Smooth muscle cell of the brain vasculature (primary cell): Measurements from ENCODE around the gene CDK2AP2.
"Not testable (repeated sequence)": the region's sequence is repeated elsewhere in the genome, so short reads cannot be mapped to it uniquely, and the experiment has no call there.

Experiments used
- DNase-seq: peaks from one replicate; pipeline ENCODE4 v3.0.0-alpha.2; 2012; ENCODE audit warnings: low read depth, low spot score

Gene CDK2AP2

GRCh38 chr11:67466367-67466766 is 41.6 kb downstream of the CDK2AP2 start:
- no peak for DNase-seq

DNA sequence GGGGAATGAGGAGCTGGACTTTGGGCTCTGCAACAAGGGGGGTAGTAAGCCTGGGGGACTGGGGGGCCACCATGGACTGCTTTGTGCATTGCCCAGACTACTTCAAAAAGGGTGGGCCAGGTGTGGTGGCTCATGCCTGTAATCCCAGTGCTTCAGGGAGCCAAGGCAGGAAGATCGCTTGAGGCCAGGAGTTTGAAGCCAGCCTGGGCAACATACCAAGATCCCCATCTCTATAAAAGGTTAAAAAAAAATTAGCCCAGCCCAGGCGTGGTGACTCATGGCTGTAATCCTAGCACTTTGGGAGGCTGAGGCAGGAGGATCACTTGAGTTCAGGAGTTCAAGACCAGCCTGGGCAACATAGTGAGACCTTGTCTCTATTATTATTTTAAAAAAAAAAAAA is 42.4 kb downstream of the CDK2AP2 start:
- not testable (repeated sequence) for DNase-seq

GRCh38 chr11:67465189-67465510 is 42.8 kb downstream of the CDK2AP2 start:
- no peak for DNase-seq

DNA sequence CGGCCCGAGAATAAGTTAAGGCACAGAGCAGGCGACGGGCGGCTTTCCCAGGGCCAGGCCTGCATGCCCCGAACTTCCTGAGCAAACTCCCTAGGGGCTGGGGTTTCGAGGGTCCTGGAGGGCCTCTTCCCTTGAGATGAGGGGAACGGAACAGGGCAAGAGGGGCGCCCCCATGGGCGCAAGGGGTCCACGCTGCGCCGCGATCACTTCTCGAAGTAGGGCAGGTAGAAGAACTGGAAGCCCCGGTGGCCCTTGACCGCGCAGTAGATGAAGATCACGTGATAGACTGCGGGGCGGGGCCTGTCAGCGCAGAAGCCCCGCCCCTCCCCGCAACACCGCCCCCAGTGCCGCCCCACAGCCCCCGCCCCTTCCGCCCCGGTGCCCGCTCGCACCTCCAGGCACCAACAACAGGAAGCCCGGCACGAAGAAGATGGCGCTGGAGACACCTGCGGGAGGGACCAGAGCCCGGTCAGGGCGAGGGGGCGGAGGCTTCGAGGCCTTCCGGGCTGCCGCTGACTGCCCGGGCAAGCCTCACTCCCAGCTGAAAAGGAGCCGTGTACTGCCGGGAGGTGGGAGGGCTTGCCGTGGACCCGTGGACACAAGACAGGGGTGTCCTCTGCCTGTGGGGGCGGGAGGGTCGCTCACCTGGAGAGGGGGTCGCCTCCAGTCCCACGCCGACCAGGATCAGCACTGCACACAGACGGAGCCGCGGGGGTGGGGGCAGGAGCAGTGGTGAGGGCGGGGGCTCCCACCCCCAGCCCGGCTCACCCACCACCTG is 43.4 kb downstream of the CDK2AP2 start:
- no peak for DNase-seq

DNA sequence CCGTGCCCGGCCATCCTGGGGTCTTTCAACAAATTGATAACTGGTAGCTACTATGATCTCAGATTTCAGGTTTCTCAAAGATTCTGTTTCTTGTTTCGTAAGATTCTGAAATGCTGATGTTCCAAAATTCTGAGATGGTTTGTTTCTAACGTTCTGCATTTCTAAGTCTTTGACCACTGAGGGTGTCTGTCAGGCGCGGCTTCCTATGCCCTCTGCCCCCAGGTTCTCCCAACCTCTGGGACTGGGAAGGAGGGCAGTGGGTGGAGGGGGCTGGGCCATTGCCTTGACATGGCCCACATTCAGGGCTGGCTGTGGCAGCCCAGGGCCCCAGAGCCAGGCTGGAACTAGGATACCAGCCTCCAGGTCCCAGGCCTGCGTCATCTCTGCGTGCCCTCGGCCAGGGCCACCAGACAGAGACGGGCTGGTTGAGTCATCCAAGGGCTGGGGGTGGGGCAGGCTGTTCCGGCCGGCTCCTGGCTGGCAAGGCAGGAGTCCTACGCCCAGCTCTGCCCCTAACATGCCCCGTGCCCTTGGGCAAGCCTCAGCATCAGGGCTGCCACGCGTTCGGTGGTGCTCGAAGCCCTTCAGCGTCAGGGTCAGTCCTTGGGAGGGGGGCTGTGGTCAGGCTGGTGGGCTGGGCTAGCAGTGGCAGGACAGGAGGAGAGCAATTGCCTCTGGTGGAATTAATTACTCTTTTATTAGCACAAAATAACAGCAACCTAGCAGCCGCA is 44.1 kb downstream of the CDK2AP2 start:
- DNase-seq: no peak

DNA sequence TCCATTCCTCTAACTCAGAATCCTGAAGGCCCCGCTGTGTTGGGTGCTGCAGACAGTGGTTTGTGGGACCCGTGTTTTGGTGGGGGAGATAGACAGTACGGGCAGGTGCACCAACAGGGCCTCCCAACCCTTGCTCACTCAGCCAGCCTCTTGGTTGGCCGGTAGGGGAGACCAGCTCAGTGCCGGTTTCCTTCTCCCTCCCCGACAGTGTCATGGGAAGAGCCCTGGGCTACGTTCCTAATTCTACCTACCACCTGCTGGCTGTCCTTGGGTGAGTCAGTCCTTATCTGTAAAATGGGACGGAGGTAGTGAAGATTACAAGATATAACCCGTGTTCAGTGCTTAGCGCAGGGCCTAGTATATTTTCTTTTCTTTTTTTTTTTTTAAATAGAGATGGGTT is 44.8 kb downstream of the CDK2AP2 start:
- no peak for DNase-seq

DNA sequence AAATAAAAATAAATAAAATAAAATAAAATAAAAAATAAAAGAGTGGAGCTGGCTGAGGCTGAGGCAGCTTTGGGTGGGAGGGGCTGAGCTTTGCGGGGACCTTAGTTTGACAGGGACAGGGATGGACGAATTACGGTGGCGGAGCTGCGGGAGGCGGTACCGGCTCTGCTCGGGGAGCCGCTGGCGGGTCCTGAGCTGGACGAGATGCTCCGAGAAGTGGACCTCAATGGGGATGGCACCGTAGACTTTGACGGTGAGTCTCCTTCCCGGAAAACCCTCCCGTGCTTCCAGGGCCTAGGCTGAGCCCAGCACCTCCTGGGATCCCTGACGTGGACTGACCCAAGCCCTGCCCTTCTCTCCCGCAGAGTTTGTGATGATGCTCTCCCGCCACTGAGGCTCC is 49.7 kb downstream of the CDK2AP2 start:
- no peak for DNase-seq

- DNase-seq: no peak
Measured at GRCh38 chr11:67457453-67457852, 50.5 kb downstream of the CDK2AP2 start.
